CD4-positive, alpha-beta T cell treated with Interleukin-21 for 1 hour (primary cell): ENCODE measurements around the gene SLC19A1.
"Not testable (repeated sequence)": the region's sequence is repeated elsewhere in the genome, so short reads cannot be mapped to it uniquely, and the experiment has no call there.

Experiments used
- DNase-seq: peaks from one replicate; pipeline ENCODE4 v3.0.0-alpha.2; 2020

Gene SLC19A1

GRCh38 chr21:45531393-45532215 is 10.6 kb downstream of the SLC19A1 start:
- DNase-seq = no peak

- not testable (repeated sequence) for DNase-seq
These were observed 11.2 kb downstream of the SLC19A1 start for GRCh38 chr21:45531114-45531392.

DNA sequence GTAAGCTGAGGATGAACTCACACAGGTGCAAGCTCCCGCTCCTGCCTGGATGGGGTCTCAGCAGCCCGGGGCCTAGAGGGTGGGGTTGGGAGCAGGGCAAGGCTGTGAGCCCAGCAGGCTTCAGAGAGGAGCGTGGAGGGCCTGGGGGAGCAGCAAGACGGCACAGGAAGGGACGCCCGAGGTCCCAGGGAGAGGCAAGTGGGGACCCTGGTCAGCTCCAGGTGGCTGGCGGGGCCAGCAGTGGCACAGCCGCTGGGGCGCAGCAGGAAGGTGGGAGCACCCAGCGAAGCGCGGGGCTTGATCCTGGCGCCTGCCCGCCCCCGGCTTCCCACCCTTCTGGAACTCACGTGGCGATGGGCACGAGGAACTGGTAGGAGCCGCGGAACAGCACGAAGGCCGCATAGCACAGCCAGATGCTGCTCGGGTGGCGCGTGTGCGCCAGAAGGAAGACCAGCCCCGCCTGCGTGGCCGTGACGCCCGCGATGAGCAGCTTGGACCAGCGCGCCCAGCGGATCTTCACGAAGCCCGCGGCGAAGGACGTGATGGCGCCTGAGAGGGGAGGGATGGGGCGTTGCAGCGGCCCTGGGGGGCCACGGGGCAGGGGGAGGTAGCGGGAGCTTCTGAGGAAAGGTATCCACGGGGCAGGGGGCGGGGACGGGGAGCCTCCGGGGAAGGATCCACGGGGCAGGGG is 11.7 kb downstream of the SLC19A1 start:
- no peak for DNase-seq

GRCh38 chr21:45529785-45530422 is 12.3 kb downstream of the SLC19A1 start:
- DNase-seq = no peak

DNA sequence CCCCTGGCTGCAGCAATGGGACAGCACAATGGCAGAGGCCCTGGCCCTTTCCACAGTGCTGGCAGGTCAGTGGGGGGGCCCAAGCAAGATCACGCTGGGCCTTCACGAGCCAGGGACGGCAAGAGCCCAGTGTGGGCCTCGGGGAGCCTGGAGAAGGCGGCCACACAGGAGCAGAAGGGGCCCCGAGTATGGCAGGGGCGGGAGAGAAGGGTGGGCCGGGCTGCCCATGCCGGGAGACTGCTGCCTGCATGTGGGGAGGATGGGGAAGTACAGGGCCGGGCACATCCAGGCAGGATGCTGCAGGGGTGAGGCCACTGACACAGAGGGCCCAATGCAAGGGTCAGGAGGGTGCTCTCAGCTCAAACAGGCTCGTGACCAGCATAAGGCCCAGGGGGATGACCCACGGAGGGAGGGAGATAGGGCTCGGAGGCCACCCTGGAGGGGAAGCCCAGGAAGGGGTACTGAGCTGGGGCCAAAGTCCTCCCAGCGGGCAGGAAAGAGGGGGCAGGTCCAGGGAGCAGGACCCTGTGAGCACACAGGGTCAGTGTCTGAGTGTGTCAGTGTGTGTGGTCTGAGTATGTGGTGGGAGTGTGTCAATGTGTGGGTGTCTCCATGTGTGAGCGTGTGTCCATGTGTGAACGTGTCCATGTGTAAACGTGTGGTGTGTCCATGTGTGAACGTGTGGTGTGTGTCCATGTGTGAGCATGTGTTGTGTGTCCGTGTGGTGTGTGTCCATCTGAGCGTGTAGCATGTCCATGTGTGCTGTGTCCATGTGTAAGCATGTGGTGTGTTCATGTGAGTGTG is 13.1 kb downstream of the SLC19A1 start:
- DNase-seq = no peak

- no peak for DNase-seq
These were observed 14.1 kb downstream of the SLC19A1 start for GRCh38 chr21:45528028-45528705.

GRCh38 chr21:45527151-45527999 is 14.9 kb downstream of the SLC19A1 start:
- DNase-seq = not testable (repeated sequence)

DNA sequence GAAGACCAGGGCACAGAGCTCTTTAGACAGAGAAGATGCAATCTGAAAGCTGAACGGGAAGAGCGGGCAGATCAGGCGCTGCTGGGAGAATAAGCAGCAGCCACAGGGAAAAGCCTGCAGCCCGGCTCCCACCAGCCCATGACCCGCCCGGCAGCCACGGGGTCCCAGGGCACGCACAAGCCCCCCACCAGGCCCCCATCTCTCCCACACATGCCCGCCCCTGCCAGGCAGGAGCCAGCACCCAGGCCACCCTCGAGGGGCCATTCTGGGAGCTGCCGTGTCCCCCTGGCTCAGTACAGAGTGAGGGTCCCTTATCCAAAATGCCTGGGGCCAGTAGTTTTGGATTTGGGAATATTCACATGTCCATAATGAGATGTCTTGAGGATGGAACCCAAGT is 16.3 kb downstream of the SLC19A1 start:
- no peak for DNase-seq

GRCh38 chr21:45525153-45525909 is 16.9 kb downstream of the SLC19A1 start:
- DNase-seq = no peak

- no peak for DNase-seq
These were observed 17.5 kb downstream of the SLC19A1 start for GRCh38 chr21:45524756-45525152.

GRCh38 chr21:45523411-45524101 is 18.7 kb downstream of the SLC19A1 start:
- DNase-seq = no peak

GRCh38 chr21:45522986-45523385 is 19.3 kb downstream of the SLC19A1 start:
- DNase-seq = no peak

DNA sequence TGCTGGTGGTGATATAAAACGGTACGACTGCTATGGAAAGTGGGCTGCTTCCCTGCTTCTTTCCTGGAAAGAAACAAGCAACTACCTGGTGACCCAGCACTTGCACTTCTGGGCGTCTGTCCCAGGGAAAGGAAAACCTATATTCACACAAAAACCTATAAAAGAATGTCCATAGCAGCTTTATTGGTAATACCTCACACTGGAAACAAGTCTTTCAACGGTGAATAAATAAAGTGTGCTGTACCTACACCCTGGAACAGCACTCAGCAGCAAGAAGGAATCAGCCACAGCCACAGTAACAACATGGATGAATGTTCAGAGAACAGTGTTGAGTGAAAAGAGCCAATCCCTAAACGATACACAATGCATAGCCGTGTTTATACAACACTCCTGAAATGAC is 19.9 kb downstream of the SLC19A1 start:
- no peak for DNase-seq

- DNase-seq = no peak
These were observed 21.0 kb downstream of the SLC19A1 start for GRCh38 chr21:45521241-45521640.

- DNase-seq = no peak
These were observed 23.1 kb downstream of the SLC19A1 start for GRCh38 chr21:45519182-45519581.

GRCh38 chr21:45518742-45519141 is 23.5 kb downstream of the SLC19A1 start:
- DNase-seq = no peak

GRCh38 chr21:45517249-45518065 is 24.8 kb downstream of the SLC19A1 start:
- DNase-seq = peak; percentile 15

- no peak for DNase-seq
These were observed 25.5 kb downstream of the SLC19A1 start for GRCh38 chr21:45516671-45517151.

DNA sequence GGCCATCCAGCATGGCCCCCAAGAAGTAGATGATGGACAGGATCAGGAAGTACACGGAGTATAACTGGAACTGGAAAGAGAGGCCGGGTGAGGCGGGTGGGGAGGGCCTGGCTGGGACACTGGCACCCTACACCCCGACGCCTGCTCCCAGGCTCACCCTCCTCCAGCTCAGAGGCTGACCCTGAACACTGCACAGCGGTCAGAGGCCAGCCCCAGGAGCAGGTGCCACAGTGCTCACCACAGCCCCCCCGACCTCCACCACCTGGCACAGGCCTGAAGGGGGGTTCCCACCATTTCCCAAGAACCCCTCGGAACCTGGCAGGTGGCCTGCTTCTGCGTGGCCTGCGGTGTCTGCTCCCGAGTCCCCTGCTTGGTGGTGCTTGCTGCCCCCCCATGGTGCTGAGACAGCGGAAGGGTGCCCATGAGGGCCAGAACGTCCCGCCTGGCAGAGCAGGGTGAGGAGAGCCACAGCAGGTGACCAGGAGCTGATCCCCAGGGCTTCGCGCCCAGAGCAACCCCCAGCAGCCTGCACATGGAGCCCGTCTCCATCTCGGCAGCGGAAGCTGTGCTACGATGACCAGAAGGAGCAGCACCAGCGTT is 26.1 kb downstream of the SLC19A1 start:
- no peak for DNase-seq
